HFF-Myc (cell line): ENCODE data around the gene C9orf43.
"Not testable (repeated sequence)": the region's sequence is repeated elsewhere in the genome, so short reads cannot be mapped to it uniquely, and the experiment has no call there.

Experiments
- DNase-seq: peaks from one replicate; pipeline ENCODE4 v3.0.0-alpha.2; 2011; ENCODE audit warnings: low read depth; ENCODE audit errors: extremely low read depth
- H3K4me3 ChIP-seq: replicated peaks from 2 replicates; pipeline ENCODE4 v1.5.1; 2011; ENCODE audit warnings: low read depth, mild to moderate bottlenecking, control low read depth, low read length
- TF ChIP-seq, protein P1 (sequence below): IDR thresholded peaks from 2 replicates; pipeline ENCODE4 v1.5.1; 2012; ENCODE audit warnings: mild to moderate bottlenecking, low read depth, low read length, control low read depth; ENCODE audit errors: missing control alignments

The C9orf43 gene

DNA sequence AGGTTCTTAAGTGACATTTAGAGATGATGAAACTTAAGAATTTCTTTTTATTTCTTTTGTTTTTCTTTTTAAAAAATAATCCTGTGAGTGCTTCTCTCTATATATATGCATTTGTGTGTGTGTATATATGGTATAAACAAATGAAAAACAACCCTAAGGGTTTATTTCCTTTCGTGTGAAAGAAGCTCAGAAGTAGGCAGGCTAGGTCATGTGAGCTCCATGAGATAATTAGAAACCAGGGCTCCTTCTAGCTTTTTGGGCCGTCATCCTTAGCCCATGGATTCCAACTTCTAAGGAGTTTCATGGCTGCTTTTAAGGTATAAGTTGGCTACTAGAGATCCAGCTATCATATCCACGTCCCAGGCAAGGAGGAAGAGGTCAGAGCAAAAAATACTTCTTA is 11.2 kb downstream of the C9orf43 start:
- no peak for DNase-seq
- H3K4me3 ChIP-seq: no peak overlapping the region
- TF ChIP-seq, protein P1, sequence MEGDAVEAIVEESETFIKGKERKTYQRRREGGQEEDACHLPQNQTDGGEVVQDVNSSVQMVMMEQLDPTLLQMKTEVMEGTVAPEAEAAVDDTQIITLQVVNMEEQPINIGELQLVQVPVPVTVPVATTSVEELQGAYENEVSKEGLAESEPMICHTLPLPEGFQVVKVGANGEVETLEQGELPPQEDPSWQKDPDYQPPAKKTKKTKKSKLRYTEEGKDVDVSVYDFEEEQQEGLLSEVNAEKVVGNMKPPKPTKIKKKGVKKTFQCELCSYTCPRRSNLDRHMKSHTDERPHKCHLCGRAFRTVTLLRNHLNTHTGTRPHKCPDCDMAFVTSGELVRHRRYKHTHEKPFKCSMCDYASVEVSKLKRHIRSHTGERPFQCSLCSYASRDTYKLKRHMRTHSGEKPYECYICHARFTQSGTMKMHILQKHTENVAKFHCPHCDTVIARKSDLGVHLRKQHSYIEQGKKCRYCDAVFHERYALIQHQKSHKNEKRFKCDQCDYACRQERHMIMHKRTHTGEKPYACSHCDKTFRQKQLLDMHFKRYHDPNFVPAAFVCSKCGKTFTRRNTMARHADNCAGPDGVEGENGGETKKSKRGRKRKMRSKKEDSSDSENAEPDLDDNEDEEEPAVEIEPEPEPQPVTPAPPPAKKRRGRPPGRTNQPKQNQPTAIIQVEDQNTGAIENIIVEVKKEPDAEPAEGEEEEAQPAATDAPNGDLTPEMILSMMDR: no peak

DNA sequence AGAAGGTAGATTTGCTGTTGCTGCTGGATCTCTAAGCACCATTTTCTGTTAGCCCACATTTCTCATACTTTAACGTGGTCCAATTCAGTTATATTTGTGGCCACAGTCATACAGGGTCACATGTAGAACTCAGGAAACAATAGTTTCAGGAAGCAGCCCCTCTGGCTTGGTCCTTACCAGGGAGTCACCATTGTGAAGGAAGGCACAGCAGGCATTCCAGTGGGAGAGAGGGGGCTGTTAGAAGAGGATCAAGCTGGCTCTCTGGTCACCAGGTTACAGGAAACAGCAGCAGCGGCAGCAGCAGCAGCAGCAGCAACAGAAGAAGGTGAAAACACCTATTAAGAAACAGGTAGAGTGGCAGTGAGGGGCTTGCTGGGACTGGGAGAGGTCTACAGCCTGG is 14.5 kb downstream of the C9orf43 start:
- TF ChIP-seq, protein P1: no peak
- no peak overlapping the region for H3K4me3 ChIP-seq
- DNase-seq: no peak

DNA sequence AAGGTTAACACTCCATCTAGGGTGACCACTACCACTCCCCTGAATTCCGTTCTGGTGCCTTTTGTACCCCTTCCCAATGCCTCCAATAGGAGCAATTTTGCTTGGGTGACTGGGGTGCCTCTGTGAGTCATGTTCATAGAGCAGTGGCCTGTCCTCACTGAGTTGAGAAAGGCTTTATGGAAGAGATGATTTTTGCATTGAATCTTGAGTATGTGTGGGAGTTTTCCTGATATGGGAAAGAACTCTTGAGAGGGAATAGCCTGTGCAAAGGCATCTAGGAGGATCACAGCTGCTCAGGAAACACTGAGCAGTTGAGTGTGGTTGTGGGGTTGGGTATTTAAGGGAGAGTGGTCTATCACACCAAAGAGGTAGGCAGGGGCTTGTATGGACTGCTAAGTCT is 16.2 kb downstream of the C9orf43 start:
- H3K4me3 ChIP-seq: no peak overlapping the region
- TF ChIP-seq, protein P1: no peak
- DNase-seq: no peak

DNA sequence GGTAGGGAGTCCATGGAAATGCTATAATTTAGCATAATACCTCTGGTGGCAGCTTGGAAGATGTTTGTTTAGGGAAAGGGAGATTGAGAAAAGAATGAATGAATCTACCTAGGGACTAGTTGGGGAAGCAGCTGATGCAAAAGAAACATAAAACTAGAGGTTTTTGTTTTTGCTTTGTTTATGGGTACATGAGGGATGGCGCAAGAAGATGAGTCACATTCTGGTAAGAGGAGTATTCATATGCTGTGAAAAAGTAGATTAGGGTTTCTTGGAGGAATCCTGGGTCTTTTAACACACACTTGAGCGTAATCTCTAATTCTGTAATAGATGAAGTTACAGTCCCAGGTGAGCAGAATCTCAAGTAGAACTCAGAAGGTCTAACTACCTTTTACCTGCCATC is 17.1 kb downstream of the C9orf43 start:
- TF ChIP-seq, protein P1: no peak
- DNase-seq: no peak
- H3K4me3 ChIP-seq: no peak overlapping the region

DNA sequence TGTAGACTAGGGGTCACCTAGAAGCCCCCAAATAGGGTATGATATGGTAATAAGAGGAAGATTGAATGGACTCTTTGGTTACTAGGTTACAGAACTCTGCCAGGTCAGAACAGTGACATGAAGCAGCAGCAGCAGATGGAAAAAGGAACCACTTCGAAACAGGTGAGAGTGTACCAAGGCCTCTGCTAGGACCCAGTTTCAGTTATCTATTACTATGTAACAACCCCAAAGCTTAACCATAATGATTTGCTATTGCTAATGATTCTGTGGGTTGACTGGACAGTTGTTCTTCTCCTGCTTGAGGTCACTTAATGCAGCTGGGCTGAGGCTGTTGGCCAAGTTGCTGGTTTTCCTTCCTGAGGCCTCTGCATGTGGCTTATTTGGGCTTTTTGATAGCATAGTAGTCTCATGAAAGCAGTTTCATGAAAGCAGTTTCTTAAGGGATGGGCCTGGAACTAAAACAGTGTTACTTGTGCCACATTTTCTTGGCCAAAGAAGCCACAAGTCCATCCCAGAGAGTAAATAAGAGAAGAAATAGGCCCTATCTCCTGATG is 17.6 kb downstream of the C9orf43 start:
- DNase-seq: no peak
- H3K4me3 ChIP-seq: no peak overlapping the region
- TF ChIP-seq, protein P1: no peak

DNA sequence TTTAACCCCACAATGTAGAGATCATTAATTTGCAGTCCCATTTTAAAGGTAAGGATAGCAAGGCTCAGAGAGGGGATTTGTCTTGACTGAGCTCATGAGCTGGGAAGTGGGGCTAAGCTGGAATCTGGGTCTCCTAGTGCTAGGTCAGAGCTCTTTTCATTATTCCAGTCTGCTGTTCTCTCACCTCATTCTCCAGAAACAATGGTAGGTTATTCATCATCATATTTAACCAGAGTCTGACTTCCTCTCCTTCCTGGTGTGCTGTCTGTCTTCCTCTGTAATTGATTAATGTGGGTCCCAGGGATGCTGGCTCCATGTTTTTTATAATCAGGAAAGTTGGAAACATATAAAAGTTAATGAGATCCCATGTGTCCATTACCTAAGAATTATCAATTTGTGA is 20.6 kb downstream of the C9orf43 start:
- TF ChIP-seq, protein P1: no peak
- no peak for DNase-seq
- H3K4me3 ChIP-seq: no peak overlapping the region

DNA sequence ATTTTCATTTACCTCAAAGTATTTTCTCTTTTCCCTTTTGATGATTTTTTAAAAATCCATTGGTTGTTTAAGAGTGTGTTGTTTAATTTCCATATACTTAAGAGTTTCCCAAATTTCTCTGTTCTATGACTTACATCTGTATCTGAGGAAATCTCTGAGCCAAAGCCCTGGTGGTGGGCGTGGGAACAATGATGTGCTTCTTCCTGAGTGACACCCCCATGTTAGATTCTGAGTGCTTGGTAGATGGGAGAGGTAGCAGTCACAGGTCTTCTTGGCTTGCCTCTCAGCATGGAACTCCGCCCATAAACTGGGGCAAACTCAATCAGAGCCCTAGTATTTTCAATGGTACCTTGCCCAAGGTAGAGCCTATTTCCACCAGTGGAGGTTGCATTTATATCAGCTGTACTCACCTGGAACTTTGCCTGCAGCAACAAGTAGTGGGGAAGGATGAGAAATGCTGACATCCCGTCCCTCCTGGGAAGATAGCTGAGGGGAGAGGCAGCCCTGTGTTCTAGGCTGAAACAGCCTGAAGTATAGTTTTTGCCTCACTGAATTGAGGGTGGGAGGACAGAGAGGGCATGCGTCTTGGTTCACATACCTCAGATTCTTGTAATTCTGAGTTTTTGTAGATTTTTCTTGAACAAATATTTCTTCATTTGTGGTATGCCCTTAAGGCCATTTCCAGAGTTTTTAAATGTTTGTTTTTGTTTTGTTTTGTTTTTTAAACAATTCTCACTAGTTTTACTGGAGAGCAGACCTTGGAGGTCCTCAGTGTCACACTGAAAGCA is 26.4 kb downstream of the C9orf43 start:
- no peak for DNase-seq
- H3K4me3 ChIP-seq: no peak overlapping the region
- TF ChIP-seq, protein P1: no peak

DNA sequence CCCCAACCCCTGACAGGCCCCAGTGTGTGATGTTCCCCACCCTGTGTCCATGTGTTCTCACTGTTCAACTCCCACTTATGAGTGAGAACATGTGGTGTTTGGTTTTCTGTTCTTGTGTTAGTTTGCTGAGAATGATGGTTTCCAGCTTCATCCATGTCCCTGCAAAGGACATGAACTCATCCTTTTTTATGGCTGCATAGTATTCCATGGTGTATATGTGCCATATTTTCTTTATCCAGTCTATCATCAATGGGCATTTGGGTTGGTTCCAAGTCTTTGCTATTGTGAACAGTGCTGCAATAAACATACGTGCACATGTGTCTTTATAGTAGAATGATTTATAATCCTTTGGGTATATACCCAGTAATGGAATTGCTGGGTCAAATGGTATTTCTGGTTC is 27.2 kb downstream of the C9orf43 start:
- DNase-seq, H3K4me3 ChIP-seq: not testable (repeated sequence)
